Right cardiac atrium (tissue), 5 donors: ENCODE data around the gene NSUN6. TPM values are rescaled to one million over a fixed set of nuclear protein-coding genes. Genes with fewer than 3 reads are reported as not detected.
A peak's percentile ranks its signal among the peaks of the same experiment; 100 is the strongest.
"Not testable (repeated sequence)": the region's sequence is repeated elsewhere in the genome, so short reads cannot be mapped to it uniquely, and the experiment has no call there.

Experiments
- ATAC-seq, 2 donors: fragments of 200-7000 bp; cut with Tn5 transposase; one replicate each; pipeline versions ENCODE4 v1.8.0 to v1.9.1; 2020; ENCODE audit warnings: moderate library complexity in 2 of 2, mild to moderate bottlenecking in 1 of 2
- DNase-seq, 3 donors: peaks; one replicate each; pipeline ENCODE4 v3.0.0-alpha.2; 2020
- H3K27ac ChIP-seq: one replicate; pipeline ENCODE4 v1.5.1; 2013; ENCODE audit warnings: mild to moderate bottlenecking, low read length, control low read depth, moderate library complexity
- H3K27me3 ChIP-seq: one replicate; pipeline ENCODE4 v1.6.1; 2013; ENCODE audit not compliant: control insufficient read depth, insufficient read depth
- H3K4me1 ChIP-seq: one replicate; pipeline ENCODE4 v1.6.1; 2013; ENCODE audit warnings: low read length; ENCODE audit not compliant: control insufficient read depth, insufficient read depth
- H3K4me3 ChIP-seq: one replicate; pipeline ENCODE4 v1.5.1; 2013; ENCODE audit warnings: low read length, control low read depth
- H3K9me3 ChIP-seq: one replicate; pipeline ENCODE4 v1.6.1; 2013; ENCODE audit warnings: low read length; ENCODE audit not compliant: control insufficient read depth
- WGBS: extraction: QIAGEN DNeasy Blood & Tissue Kit; methylation state at CpG from one replicate; pipeline ENCODE4 v1.1.7; 2013; 5-methylcytosine and 5-hydroxymethylcytosine counted together
- intact Hi-C, 4 donors: fragments of 100-400 bp; cut with DNase I; formaldehyde crosslinking; loops; one replicate each; pipeline versions ENCODE4 v1.11.0 to v1.14.0; 2022 to 2023
- polyA plus RNA-seq: library from polyadenylated mRNA; stranded (reverse); fragments of 200-250 nt; gene quantifications from one replicate; pipeline ENCODE4 v1.2.3, GENCODE V29; 2013
- total RNA-seq, 4 donors: library from RNA; stranded (reverse); fragmentation: NEBNext Ultra II Directional; extraction: Animal tissue kit (Norgen Biotek cat#: 25700); gene quantifications; one replicate each; pipeline ENCODE4 v1.2.1, GENCODE V29; 2021
- donor health status: healthy with polysubstance abuse.
- donor health status: DM: no; HTN: yes; CAD: no.
- donor health status: DM: no; HTN: no; CAD: no.
- donor health status: DM: no; HTN: yes; CAD: no; lungs with severe emphysema.
- donor health status: DM: yes; HTN: yes; CAD: no.

Gene NSUN6
- total and polyA plus RNA-seq, 5 donors, result 6.6 to 13.0 (median 10.1) TPM

DNA sequence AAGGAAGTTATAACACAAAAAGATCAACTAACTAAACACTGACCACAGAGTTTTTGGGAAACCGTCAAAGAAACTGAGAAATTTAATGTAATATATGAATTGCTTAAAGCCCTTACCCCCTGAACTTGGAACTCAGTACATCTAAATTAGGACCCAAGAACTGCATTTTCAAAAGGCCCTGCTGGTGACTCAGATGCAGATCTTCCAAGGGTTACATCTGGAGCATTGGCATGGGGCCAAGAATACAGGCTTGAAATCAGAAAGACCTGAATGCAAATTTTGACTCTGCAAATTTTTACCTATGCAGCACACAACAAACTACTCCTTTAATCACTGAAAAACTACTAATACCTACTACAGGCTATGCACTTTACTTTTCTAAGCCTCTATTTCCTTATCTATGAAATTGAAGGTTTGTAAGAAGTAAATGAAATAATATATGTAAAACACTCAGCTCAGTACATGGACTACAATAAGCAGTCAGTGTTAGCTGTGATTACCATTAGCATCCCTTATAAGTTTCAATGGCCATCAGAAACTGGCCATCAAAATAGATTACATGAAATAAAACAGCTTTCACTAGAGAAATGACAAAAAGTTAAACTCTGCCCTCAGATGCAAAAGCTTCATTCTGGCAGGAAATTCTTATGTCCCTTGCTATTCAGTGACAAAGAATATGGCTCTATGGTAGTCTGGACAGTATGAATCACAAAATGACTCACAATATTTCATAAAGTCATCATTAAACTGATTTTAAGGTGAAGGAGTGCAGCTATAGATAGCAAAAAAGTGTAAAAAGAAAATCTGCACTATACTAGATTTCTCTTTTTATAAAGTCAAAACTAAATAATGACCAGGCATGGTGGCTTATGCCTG lies 43.6 kb downstream of the NSUN6 start:
- intact Hi-C loops, result no loop called here
- no peak for ATAC-seq
- WGBS, result 70% methylated on average over 1 of the region's 1 CpG
- Histone ChIP-seq H3K27ac (no peak overlapping the region), H3K9me3 (no peaks in the 10 kb centered on the region), H3K4me3 (no peak overlapping the region), H3K4me1 (no peaks in the 10 kb centered on the region), H3K27me3 (no peaks in the 10 kb centered on the region)
- DNase-seq, result peak in 1 of 3 donors; percentile 43

DNA sequence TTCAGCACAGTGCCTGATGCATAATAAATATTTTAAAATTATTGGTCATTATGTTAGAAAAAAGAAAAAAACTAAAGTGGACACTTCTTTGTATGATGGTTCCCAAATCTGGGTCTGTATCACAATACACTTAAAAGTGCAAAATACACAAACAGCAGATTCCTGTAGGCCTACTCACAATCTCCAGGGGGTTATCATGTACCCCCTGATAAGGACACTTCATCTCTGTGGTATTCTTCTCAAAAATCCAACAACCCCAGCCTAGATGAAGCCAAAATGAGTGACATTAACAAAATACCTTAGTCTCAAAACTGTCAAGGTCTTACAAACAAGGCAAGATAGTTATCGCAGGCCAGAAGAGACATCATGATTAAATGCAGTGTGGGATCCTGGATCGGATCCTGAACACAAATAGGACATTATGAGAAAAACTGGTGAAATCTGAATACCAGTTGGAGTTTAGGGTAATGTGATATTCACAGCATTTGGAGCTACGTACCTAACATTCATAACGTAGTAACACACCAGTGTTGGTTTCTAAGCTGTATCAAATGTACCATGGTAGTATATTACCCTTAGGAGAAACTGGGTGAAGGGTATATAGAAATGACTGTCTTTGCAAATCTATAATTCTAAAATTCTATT lies 45.2 kb downstream of the NSUN6 start:
- DNase-seq, result no peak
- no peak for ATAC-seq
- H3K4me1 ChIP-seq, result no peaks in the 10 kb centered on the region
- WGBS, result 95% methylated on average over 4 of the region's 4 CpGs
- H3K4me3 ChIP-seq, result no peak overlapping the region
- no peaks in the 10 kb centered on the region for H3K9me3 ChIP-seq
- H3K27me3 ChIP-seq, result no peaks in the 10 kb centered on the region
- intact Hi-C loops, result no loop called here
- no peak overlapping the region for H3K27ac ChIP-seq

DNA sequence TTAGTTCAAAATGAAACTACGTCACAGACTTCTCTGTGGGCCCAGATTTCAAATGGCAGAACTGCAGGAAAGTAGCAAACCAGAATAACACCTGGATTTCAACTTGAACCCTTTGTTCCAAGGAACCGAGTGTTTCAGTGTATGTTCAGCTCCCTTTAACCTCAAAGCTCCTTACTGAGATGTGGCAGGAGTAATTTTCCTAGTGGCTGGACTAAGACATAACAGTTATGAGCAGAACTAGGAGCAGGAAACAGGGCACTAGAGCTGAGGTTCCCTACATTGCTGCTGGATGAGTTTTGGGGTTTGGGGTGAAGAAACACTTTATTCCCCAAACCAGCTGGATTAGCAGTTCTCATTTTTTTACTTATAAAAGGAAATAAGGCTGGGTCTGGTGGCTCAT lies 50.1 kb downstream of the NSUN6 start:
- 82% methylated on average over 2 of the region's 2 CpGs for WGBS
- intact Hi-C loops, result no loop called here
- Histone ChIP-seq H3K4me1 (no peaks in the 10 kb centered on the region), H3K4me3 (no peak overlapping the region), H3K27ac (no peak overlapping the region), H3K27me3 (no peaks in the 10 kb centered on the region), H3K9me3 (no peaks in the 10 kb centered on the region)
- DNase-seq, result no peak
- ATAC-seq, result no peak

DNA sequence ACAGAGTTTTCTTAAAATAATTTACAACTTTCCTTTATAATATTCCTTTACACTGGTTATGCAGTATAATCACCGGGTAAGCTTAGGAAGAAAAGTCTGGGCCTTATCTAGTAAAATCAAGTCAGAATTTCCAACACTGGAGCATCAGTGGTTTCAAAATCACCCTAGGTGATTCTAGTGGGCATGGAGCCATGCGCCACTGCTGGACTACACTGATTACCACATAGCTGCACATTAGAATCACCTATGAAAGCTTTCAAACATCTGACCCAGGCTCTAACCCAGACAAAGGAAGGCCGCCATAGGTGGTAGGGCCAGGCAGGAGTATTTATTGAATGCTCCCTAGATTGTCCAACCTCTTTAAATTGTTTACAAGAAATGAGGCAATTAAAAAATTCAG lies 52.0 kb downstream of the NSUN6 start:
- Histone ChIP-seq H3K27me3 (no peaks in the 10 kb centered on the region), H3K4me3 (no peak overlapping the region), H3K4me1 (no peaks in the 10 kb centered on the region), H3K27ac (no peak overlapping the region), H3K9me3 (no peaks in the 10 kb centered on the region)
- 97% methylated on average over 3 of the region's 3 CpGs for WGBS
- intact Hi-C loops, result no loop called here
- ATAC-seq, result no peak
- no peak for DNase-seq

DNA sequence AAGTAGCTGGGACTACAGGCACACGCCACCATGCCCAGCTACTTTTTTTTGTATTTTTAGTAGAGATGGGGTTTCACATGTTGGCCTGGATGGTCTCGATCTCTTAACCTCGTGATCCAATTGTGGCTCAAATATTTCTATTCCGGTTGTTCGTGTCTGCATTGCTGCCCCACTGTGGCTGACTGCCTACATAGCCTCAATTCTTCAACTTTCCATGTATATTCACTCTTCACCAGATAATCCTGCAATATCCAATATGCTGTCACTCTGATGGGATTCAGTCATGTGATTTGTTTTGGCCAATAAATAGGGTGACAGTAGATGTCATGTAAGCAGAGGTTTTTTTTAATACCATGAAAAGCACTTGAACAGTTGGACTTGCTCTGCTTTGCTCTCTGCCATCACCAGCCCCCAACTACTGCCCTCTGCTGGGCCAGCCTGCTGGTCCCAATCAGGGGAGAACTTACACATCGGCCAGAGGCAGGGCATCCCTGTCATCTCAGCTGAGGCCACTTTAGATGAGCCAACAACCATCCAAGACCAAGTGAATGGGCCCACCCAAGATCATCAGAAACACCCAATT lies 56.7 kb downstream of the NSUN6 start:
- H3K4me1 ChIP-seq, result no peaks in the 10 kb centered on the region
- 86% methylated on average over 6 of the region's 6 CpGs for WGBS
- no peaks in the 10 kb centered on the region for H3K9me3 ChIP-seq
- DNase-seq (no peak), ATAC-seq (peak in 1 of 2 donors; percentile 49)
- H3K4me3 ChIP-seq, result no peak overlapping the region
- no peaks in the 10 kb centered on the region for H3K27me3 ChIP-seq
- intact Hi-C loops, result no loop called here
- no peak overlapping the region for H3K27ac ChIP-seq

DNA sequence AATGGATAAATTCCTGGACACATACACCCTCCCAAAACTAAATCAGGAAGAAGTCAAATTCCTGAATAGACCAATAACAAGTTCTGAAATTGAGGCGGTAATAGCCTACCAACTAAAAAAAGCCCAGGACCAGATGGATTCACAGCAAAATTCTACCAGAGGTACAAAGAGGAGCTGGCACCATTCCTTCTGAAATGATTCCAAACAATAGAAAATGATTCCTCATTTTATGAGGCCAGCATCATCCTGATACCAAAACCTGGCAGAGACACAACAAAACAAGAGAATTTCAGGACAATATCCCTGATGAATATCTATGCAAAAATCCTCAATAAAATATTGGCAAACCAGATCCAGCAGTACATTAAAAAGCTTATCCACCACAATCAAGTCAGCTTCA lies 60.2 kb downstream of the NSUN6 start:
- intact Hi-C loops, H3K27me3 ChIP-seq: not testable (repeated sequence)
- 100% methylated on average over 1 of the region's 1 CpG for WGBS

DNA sequence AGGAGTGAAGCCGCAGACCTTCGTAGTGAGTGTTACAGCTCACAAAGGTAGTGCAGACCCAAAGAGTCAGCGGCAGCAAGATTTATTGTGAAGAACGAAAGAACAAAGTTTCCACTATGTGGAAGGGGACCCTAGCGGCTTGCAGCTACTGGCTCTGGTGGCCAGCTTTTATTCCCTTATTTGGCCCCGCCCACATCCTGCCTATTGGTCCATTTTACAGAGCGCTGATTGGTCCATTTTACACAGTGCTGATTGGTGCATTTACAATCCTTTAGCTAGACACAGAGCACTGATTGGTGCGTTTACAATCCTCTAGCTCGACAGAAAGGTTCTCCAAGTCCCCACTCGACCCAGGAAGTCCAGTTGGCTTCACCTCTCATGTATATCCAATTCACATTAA lies 64.8 kb downstream of the NSUN6 start:
- H3K27ac ChIP-seq, H3K9me3 ChIP-seq, DNase-seq, intact Hi-C loops, H3K27me3 ChIP-seq, ATAC-seq, H3K4me1 ChIP-seq, H3K4me3 ChIP-seq: not testable (repeated sequence)
- 98% methylated on average over 10 of the region's 10 CpGs for WGBS

More for the DNA sequence above, 60.2 kb downstream of the NSUN6 start:
- H3K4me3 ChIP-seq, ATAC-seq, H3K27ac ChIP-seq, H3K4me1 ChIP-seq, DNase-seq, H3K9me3 ChIP-seq: not testable (repeated sequence)

DNA sequence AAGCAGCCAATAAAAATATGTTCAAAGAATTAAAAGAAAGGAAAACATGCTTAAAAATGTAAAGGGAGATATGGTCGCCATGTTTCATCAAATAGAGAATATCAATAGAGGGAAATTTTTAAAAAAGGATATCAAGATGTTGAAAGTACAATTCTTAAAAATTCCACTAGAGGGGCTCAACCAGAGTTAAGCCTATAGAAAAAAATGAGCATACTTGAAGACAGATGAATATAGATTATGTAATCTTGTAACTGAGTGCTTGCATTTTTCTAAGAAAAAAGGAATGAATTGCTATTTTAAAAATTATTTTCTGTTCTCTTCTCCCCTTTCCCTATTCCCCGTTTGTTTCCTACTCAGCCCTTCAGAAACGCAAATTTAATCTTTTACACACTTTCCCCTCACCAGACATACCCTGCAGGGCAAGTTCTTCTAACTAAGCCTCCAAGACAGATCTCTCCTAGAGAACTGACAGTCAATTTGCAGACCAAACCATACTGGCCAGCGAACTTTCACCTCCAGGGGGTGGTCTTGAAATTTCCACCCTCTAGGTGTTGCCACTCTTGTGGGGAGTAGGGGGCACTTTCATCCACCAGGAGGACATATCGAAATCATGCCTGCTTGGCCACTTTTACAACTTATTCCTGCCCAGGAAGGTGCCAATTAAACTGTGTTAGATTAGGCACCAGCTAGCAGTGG lies 67.7 kb downstream of the NSUN6 start:
- Histone ChIP-seq H3K27ac (no peak overlapping the region), H3K27me3 (no peaks in the 10 kb centered on the region), H3K4me1 (peaks cover 3% of the 10 kb centered on the region), H3K4me3 (no peak overlapping the region), H3K9me3 (no peaks in the 10 kb centered on the region)
- DNase-seq, result no peak
- intact Hi-C loops, result no loop called here
- ATAC-seq, result no peak
- 77% methylated on average over 5 of the region's 5 CpGs for WGBS

DNA sequence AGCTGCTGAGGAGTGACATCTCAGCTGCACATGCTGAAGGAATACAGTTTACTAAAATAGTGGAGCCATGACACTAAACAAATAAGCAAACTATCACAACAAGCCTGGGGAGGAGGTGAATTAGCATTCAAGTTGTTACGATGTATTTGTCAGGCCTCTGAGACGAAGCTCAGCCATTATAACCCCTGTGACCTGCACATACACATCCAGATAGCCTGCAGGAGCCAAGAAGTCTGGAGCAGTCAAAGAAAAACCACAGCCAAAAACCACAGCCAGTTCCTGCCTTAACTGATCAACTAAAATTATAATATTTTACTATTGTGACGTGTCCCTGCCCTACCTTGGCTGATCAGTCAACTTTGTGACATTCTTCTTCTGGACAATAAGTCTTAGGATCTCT lies 68.6 kb downstream of the NSUN6 start:
- peaks cover 3% of the 10 kb centered on the region for H3K4me1 ChIP-seq
- DNase-seq, result no peak
- intact Hi-C loops, result no loop called here

DNA sequence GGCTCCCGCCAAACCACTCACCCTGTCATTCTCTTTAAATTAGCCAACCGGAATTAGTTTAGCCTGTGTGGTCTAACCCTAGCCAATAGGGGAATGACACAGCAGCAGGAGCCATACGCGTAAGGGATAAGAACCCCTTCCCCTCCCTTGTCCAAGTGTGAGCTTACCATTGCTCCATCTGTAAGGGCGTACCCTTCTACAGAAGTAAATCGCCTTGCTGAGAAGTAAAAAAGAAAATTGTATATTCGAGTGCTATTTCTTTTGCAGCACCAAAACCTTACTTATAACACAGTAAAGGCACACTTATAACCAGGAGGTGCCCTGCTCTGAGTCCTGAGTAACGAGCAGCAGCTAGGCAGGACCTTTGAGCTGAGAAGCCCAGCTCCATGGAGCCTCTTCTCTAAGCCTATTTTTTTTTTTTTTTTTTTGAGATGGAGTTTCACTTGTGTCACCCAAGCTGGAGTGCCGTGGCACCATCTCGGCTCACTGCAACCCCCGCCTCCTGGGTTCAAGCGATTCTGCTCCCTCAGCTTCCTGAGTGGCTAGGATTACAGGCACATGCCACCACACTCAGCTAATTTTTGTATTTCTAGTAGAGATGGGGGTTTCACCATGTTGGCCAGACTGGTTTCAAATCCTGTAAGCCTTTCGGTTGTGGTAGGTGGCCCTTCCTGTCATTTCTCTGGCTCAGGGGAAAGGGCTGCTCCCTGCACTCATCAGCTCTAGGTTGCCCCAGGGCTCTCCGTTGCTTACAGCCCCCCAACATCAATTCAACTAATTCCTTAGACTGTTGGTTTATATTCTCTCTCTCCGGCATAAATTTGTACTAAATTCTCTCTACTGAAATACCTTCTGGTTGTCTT lies 73.3 kb downstream of the NSUN6 start:
- DNase-seq, result no peak
- 95% methylated on average over 15 of the region's 15 CpGs for WGBS
- no peak for ATAC-seq
- Histone ChIP-seq H3K27ac (no peak overlapping the region), H3K4me3 (no peak overlapping the region), H3K27me3 (no peaks in the 10 kb centered on the region), H3K4me1 (peaks cover 1% of the 10 kb centered on the region), H3K9me3 (no peaks in the 10 kb centered on the region)
- intact Hi-C loops, result no loop called here

More for the DNA sequence above, 68.6 kb downstream of the NSUN6 start:
- 43% methylated on average over 3 of the region's 3 CpGs for WGBS
- no peak overlapping the region for H3K27ac ChIP-seq
- no peak overlapping the region for H3K4me3 ChIP-seq
- peak; percentile 31 to 61 for ATAC-seq
- H3K9me3 ChIP-seq, result no peaks in the 10 kb centered on the region
- H3K27me3 ChIP-seq, result no peaks in the 10 kb centered on the region
